ENCODE measurements around the gene VPREB3.

GRCh38 chr22:23764899-23765881 lies 11.0 kb upstream of the VPREB3 start:
- TF ChIP-seq CTCF (IDR thresholded peaks at IDR 0.05; ENCODE audit: insufficient read depth, low read length, poor library complexity, severe bottlenecking) (no peak), EZH2phosphoT487 (conservative IDR thresholded peaks at IDR 0.05; ENCODE audit: low read length) (no peak)
